HFF-Myc (cell line): ENCODE data around the gene MAB21L1.

ENCODE experiments used
- DNase-seq: peaks from one replicate; pipeline ENCODE4 v3.0.0-alpha.2; 2011; ENCODE audit warnings: low read depth; ENCODE audit errors: extremely low read depth
- H3K4me3 ChIP-seq: replicated peaks from 2 replicates; pipeline ENCODE4 v1.5.1; 2011; ENCODE audit warnings: low read depth, mild to moderate bottlenecking, control low read depth, low read length
- TF ChIP-seq, protein P1 (sequence below): IDR thresholded peaks from 2 replicates; pipeline ENCODE4 v1.5.1; 2012; ENCODE audit warnings: mild to moderate bottlenecking, low read depth, low read length, control low read depth; ENCODE audit errors: missing control alignments

MAB21L1 gene

DNA sequence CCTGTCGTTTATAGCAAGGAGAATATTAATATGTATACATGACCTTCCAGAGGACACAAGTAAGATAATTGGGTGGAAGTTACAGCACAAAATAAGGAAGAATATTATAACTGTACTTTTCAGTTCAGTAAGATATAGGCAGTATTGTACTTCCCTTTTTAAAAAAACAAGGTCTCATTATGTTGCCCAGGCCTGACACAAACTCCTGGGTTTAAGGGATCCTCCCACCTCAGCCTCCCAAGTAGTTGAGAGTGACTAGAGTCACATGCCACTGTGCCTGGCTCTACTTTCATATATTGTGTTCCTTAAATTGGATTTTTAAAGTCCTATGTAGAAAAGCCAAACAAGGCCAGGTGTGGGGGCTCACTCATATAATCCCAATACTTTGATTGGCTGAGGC is 19.5 kb upstream of the MAB21L1 start:
- DNase-seq = no peak
- TF ChIP-seq, protein P1, sequence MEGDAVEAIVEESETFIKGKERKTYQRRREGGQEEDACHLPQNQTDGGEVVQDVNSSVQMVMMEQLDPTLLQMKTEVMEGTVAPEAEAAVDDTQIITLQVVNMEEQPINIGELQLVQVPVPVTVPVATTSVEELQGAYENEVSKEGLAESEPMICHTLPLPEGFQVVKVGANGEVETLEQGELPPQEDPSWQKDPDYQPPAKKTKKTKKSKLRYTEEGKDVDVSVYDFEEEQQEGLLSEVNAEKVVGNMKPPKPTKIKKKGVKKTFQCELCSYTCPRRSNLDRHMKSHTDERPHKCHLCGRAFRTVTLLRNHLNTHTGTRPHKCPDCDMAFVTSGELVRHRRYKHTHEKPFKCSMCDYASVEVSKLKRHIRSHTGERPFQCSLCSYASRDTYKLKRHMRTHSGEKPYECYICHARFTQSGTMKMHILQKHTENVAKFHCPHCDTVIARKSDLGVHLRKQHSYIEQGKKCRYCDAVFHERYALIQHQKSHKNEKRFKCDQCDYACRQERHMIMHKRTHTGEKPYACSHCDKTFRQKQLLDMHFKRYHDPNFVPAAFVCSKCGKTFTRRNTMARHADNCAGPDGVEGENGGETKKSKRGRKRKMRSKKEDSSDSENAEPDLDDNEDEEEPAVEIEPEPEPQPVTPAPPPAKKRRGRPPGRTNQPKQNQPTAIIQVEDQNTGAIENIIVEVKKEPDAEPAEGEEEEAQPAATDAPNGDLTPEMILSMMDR = no peak
- no peak overlapping the region for H3K4me3 ChIP-seq

DNA sequence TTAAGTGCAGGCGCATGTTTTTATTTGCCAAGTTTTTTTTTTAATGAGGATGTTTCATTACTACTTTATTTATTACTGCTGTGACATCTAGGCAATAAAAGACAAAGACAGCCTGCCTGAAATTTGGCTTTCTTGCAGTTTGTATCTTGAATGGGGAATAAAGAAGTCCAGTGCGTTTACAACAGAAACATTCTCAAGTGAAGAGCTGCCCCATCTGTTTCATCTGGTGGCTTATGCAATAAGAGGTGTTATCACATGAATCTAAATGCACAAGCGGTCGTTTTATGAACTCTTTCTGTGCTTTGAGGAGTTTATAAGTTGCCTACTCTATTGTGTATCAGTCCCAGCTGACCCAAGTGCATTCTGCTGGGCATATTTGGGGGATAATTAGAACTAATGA is 12.6 kb upstream of the MAB21L1 start:
- TF ChIP-seq, protein P1 = no peak
- H3K4me3 ChIP-seq = no peak overlapping the region
- DNase-seq = no peak

DNA sequence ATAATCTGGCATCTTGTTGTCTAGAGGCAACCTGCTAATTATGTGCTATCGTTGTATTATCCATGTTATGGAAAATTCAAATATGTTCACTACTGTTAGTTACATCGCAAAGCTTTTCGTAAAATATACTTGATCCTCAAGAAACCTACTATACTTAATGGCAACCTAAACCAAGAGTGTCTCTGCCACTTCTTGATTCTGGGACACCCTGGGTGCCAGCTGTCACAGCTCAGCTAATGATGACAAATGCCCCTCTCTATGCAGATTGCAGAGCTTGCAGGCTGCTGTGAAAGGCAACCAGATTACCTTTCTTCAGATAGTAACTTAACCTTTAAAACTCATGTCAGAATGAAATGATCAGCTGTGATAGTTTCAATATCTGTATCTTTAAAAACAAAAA is 8.9 kb upstream of the MAB21L1 start:
- TF ChIP-seq, protein P1 = no peak
- DNase-seq = no peak
- H3K4me3 ChIP-seq = no peak overlapping the region

GRCh38 chr13:35484384-35484783 is 7.9 kb upstream of the MAB21L1 start:
- no peak for DNase-seq
- no peak overlapping the region for H3K4me3 ChIP-seq
- TF ChIP-seq, protein P1 = no peak

- no peak overlapping the region for H3K4me3 ChIP-seq
- TF ChIP-seq, protein P1 = no peak
- DNase-seq = no peak
Measured at GRCh38 chr13:35483761-35484160, 7.3 kb upstream of the MAB21L1 start.

- no peak for DNase-seq
- no peak overlapping the region for H3K4me3 ChIP-seq
- TF ChIP-seq, protein P1 = no peak
Measured at GRCh38 chr13:35482527-35482926, 6.0 kb upstream of the MAB21L1 start.

DNA sequence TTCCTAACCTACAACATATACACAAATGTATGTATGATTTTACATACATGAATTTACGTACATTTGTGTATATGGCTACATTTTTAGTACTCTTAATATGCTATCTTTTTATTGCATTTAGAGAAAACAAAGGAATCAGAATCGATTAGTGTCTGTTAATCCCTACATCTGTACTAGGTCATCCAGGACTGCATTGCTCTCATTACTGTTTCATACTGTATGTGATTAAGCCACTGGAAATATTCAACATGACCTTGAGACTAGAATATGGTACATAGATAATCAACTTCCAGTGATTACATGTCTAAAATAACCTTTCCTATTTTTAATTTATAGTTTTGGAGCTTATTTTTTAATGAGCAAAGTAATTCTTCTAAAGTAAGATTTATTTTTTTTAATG is 5.3 kb upstream of the MAB21L1 start:
- DNase-seq = no peak
- TF ChIP-seq, protein P1 = no peak
- H3K4me3 ChIP-seq = no peak overlapping the region
